HG03378 (cell line): Measurements from ENCODE around the gene KRT86.

Experiments used
- ATAC-seq: cut with Tn5 transposase; IDR thresholded peaks from one replicate; pipeline ENCODE4 v1.9.1; 2021; ENCODE audit warnings: mild to moderate bottlenecking, moderate library complexity; ENCODE audit not compliant: unreplicated experiment

The KRT86 gene

DNA sequence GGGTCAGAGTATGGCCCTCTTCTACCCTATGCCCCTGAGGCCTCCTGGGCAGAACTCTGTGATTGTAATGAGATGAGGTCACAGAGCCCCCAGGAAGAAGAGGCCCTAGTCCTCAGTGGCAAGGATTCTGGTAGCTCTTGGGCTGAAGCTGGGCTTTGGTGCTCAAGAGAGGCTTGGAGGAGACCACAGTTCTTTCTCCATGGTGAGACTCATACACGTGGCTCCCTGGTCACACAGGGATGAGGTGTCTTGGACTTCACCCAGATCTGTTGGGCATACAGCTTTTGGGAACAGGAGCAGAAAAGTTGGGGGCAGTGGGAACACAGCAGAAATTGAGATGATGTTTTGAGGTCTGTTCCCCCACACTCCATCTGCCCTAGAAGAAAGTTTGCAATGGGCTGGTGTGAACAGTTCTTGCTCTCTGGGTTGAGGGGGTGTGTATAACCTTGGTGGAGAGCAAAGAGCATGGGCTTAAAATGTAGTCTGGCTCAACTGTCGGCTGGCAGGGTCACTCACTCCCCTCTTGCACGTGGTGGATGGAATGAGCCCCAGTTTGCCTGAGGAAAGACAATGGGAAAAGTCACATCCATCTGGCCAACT, at the start of gene KRT86:
Gene KRT86, plus strand, starts transcription at position 125 of the 600 bp plus-strand sequence. CDS start 27,272 bp downstream, outside the sequence.
- ATAC-seq = no peak

- no peak for ATAC-seq
Observed at GRCh38 chr12:52225752-52226151, 48.7 kb upstream of the KRT86 start.

DNA sequence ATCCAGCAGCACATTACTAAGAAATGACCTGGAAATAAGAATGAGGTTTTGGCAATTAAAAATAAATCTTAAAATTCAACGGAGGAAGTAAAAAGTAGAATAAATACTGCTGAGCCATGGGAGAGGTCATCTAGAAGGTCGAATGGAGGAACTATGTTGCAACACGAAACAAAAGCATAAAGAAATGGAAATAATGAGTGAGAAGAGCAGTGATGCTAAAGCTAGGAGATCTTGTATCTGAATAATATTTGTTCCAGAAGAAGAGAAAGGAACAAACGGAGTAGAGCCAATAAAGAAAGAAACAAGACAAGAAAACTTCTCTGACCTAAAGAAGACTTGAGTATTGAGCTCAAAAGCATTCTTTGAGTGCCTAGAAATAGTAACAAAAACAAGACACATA, 48.0 kb upstream of the KRT86 start:
- no peak for ATAC-seq

DNA sequence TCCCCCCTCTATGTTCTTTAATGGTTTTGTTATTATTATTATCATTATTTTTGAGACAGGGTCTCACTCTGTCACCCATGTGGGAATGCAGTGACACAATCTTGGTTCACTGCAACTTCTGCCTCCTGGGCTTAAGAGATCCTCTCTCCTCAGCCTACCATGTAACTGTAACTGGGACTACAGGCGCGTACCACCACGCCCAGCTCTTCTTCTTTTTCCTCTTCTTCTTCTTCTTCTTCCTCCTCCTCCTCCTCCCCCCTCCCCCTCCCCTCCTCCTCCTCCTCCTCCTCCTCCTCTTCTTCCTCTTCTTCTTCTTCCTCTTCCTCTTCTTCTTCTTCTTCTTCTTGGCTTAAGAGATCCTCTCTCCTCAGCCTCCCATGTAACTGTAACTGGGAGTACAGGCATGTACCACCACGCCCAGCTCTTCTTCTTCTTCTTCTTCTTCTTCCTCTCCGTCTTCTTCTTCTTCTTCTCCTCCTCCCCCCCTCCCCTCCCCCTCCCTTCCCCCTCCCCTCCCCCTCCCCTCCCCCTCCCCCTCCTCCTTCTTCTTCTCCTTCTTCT, 46.8 kb upstream of the KRT86 start:
- ATAC-seq = no peak

DNA sequence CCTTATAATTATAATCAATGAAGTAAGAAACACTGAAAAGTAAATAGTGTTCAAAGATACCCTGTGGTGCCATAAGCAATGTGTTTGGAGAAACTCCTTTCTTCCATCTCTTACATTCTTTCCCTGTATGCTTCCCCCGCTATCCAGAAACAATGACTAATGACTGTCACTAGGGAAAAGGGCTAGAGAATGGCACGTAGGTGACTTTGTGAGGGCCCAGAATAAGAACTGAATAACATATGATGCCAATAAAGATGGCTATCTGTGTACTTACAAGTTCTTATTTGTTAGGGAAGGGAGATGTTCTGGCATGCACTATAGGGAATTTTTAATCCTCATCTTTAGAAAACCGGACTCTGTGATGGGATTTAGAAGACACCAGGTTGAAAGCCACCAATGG, 46.1 kb upstream of the KRT86 start:
- ATAC-seq = no peak

GRCh38 chr12:52228931-52229330, 45.5 kb upstream of the KRT86 start:
- no peak for ATAC-seq

- ATAC-seq = no peak
Observed at GRCh38 chr12:52229836-52230343, 44.6 kb upstream of the KRT86 start.

- ATAC-seq = no peak
Observed at GRCh38 chr12:52230364-52231281, 43.8 kb upstream of the KRT86 start.

DNA sequence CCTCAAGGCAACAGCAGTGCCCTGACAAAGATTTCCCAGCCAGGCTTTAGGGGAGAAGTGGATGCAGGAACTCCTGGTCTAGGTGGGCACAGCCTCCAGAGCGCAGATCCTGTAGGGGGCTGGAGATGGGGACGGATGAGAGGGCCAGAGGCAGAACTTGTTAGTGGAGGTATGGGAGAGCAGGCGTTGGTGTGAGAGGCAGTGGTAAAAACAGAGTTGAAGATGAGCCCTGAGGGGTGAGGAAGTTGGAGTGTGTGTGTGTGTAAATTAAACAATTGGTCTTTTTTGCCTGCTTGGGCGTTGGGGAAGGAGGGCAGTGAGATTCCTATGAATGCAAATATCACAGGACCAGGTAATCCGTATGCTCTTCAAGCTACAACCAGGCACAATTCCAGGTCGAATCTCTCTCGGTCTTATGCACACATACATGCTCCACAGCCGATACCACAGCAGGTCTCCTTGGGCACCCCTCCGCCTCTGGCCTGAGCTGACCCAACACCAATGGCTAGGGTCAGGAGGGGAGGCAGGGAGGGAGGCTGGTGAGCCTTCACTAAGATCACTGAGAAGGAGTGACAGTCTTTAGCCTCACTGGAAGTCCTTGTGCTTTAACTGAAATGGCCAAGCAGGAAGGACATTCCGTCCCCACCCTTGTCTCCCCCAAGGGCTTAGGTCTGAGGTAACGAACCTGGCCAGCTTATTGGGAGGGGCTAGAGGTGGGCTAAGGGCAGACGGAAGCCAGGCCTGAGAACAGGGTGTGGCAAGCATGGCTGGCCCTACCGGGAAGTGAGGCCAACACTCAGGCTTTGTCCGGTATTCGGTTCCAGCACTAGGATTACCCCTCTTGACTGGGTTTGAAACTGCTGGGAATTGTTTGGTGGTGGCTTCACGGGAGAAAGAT, 42.9 kb upstream of the KRT86 start:
- ATAC-seq = no peak

DNA sequence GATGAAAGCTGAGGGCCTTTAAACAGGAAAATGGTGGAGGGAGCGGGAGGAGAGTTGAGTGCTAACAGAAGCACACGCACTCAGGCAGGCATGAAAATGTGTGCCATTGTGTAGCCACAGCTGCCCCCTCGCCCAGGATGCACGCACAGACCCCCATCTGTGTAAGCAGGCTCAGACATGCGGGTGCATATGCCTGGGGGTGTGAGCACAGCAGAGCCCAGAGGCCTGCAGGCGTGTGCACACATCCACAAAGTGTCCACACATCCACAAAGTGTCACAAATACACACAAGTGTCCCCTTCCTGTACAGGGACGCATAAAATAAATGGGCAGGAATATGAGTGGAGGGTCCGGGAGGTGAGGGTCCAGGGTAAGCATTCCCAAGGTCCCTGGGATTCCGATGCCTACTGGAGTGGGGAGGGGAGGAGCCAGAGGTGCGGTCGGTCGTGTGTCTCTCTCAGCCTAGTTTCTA, 42.2 kb upstream of the KRT86 start:
- no peak for ATAC-seq

- ATAC-seq = no peak
Observed at GRCh38 chr12:52232674-52233461, 41.6 kb upstream of the KRT86 start, which contains the start of gene KRT7. KRT7 (plus strand) TSS chr12:52233243; CDS start chr12:52233297, 54 bp downstream.

DNA sequence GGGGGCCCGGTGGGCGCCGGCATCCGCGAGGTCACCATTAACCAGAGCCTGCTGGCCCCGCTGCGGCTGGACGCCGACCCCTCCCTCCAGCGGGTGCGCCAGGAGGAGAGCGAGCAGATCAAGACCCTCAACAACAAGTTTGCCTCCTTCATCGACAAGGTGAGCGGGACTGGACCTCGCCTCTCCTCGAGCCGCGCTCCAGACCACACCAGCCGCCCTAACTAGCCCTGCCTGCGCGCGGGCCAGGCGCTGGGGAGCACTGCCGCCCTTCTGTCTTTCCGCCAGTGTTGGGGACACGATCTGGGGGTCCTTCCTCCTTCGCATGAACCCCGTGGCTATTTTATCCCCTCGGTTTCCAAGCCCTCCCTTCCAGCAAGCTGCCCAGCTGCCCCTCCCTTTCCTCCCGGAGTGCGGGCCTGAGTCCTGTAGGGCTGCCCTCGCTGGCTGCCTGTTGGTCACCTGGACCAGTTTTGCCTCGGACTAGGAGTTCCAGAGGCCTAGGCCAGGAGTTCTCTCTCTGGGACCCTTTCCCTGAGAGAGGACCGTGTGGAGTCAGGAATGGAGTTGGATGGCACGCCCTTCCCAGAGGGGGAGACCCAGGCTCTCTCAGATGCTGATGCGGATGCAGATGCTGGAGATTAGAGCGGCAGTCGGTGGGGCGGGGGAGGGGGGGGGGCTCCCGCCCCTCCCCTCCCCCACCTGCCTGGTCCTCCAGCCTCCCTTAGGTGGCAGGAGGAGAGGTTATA, 40.8 kb upstream of the KRT86 start:
- no peak for ATAC-seq

DNA sequence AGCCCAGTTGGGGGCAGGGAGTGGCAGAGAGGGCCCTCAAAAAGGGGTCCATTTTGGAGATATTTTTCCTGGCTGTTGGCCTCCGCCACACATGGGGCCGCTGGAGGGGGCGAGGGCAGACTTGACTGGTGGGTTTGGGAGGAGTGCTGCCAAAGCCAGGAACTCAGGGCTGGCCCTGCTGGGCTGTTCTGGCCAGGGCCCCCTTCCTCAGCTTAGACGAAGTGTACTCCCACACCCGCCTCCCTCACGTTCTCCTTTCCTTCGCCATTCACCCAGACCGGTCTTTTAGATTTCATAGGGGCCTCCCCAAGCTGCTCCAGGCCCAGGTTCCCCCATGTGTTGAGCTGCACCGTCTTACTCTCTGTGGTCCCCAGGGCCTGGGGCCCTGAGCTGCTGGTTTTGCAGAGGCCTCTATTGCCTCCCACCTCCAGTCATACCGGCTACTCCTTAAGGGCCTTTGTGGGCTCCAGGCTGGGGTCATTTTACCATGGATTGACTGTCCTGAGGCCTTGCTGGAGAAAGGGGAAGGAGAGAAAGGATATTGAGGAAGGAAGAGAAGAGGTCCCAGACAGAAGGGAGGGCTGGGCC, 40.1 kb upstream of the KRT86 start:
- no peak for ATAC-seq

DNA sequence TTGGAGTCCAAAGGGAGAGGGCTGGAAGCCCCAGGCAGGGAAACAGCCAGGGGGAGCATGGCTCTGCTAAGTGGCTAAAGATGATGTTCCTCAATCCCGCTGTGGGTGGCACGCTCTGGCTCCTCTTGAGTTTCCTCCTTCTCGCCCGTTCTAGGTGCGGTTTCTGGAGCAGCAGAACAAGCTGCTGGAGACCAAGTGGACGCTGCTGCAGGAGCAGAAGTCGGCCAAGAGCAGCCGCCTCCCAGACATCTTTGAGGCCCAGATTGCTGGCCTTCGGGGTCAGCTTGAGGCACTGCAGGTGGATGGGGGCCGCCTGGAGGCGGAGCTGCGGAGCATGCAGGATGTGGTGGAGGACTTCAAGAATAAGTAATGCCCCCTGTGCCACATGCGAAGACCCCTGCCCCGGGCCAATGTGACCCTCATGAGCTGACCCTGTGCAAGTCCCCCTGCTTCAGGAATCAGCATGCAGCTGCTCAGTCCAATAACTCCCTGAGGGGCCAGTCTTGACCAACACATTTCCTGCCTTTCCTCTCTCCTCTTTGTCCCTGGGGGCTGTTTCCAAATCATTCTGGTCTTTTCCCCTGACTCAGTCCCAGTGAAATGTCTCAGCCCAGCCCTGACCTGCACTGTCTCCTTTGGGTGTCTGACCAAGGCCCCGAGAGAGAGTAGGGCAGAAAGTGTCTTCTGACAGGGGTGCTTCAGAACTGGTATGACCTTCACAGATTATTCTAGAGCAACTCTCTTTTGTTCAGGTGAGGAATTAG, 39.3 kb upstream of the KRT86 start:
- no peak for ATAC-seq

DNA sequence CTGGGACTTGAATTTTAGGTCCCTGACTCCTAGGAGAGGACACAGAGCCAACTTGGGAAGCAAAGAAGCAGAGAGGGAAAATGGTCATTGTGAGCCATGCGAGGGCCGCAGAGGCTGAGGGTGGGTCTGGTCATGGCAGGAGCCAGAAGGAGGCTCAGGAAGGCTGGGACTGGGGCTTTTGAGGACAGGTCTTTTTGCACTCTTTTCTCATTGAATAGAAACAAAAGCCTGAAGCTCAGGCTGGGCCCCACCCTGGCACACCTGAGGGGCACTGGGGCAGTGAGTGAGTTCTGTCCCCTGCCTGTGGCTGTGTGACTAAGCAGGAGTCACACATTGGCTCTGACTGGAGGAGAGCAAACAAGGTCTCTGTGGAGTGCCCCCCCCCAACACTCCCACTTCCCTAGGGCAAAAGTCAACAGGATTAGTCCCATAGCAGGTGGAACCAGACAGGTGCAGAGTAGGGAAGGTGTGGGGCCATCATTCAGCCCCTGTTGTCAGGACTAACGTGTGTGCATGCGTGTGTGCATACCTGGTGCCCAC, 38.6 kb upstream of the KRT86 start:
- no peak for ATAC-seq

GRCh38 chr12:52236386-52237050, 37.9 kb upstream of the KRT86 start:
- ATAC-seq = no peak

DNA sequence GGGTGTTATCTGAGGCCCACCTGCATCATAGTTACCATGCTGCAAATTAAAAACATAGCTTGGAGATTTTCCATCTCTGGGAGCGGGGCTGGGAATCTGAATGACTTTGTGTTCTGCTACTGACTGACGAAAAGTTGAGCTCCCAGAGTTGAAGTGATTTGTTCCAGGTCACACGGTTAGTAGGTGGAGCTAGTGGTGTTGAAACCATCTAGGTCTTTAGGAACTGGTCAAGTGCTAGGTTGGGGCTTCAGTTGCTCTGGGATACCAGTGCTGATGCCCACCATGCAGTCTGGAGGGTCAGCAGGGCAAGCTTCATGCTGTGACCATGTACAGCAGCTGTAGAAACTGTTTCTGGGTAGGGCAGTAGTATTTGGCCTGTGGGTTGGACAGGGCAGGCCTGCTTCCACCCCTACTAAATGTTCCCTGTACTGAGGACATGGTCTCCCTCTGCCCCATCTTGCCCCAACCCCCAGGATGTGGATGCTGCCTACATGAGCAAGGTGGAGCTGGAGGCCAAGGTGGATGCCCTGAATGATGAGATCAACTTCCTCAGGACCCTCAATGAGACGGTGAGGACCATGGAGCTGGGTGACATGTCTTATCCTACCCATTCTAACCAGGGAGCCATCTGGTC, 36.1 kb upstream of the KRT86 start:
- no peak for ATAC-seq
